ENCODE data around the gene OSM. TPM values are rescaled to one million over a fixed set of nuclear protein-coding genes. Genes with fewer than 3 reads are reported as not detected.

The OSM gene
- total and polyA plus RNA-seq, 4 donors, result 0.09 to 0.84 (median 0.25) TPM; not detected in 1

- H3K27me3 ChIP-seq (ENCODE audit: control insufficient read depth in 4 of 4, insufficient read depth in 4 of 4, low read length in 3 of 4), result no peaks in the 10 kb centered on the region
- no peak overlapping the region for H3K9ac ChIP-seq (ENCODE audit: low read depth in 1 of 2, low read length in 2 of 2)
- peak overlapping the region in 1 of 2 donors; percentile 55 for H3K27ac ChIP-seq (ENCODE audit: low read depth in 1 of 2, low read length in 2 of 2)
- no peak for TF ChIP-seq ZBTB33 (IDR thresholded peaks at IDR 0.05)
- no peak for TF ChIP-seq SP1 (IDR thresholded peaks at IDR 0.05)
- TF ChIP-seq YY1 (IDR thresholded peaks at IDR 0.05), result no peak
- no peak for TF ChIP-seq FOXA2 (IDR thresholded peaks at IDR 0.05)
- TF ChIP-seq RAD21 (IDR thresholded peaks at IDR 0.05), result no peak
- TF ChIP-seq NR2F2 (IDR thresholded peaks at IDR 0.05), result no peak
- no peak for TF ChIP-seq CTCF (IDR thresholded peaks at IDR 0.05; ENCODE audit: low read depth, low read length, missing input control)
- no peak for TF ChIP-seq RXRA (IDR thresholded peaks at IDR 0.05)
- no peak for TF ChIP-seq TAF1 (conservative IDR thresholded peaks at IDR 0.05)
- no peak for TF ChIP-seq REST (IDR thresholded peaks at IDR 0.05)
- H3K9me3 ChIP-seq (ENCODE audit: control insufficient read depth in 4 of 4, low read length in 3 of 4), result no peaks in the 10 kb centered on the region
- H3K4me1 ChIP-seq (ENCODE audit: control insufficient read depth in 4 of 4, insufficient read depth in 4 of 4, low read length in 3 of 4), result no peaks in the 10 kb centered on the region
- H3K36me3 ChIP-seq (ENCODE audit: control insufficient read depth in 4 of 4, insufficient read depth in 3 of 4, low read depth in 1 of 4, low read length in 3 of 4), result no peaks in the 10 kb centered on the region
- no peak overlapping the region for H3K4me3 ChIP-seq (ENCODE audit: low read depth in 1 of 3, low read length in 3 of 3)
- WGBS, result 77% methylated on average over 16 of the region's 16 CpGs
- DNase-seq (ENCODE audit: low spot score), result no peak
Observed at GRCh38 chr22:30270832-30271231, 4.2 kb upstream of the OSM start.

- Histone ChIP-seq H3K27ac (ENCODE audit: low read depth in 1 of 2, low read length in 2 of 2) (no peak overlapping the region), H3K4me1 (ENCODE audit: control insufficient read depth in 4 of 4, insufficient read depth in 4 of 4, low read length in 3 of 4) (no peaks in the 10 kb centered on the region), H3K9me3 (ENCODE audit: control insufficient read depth in 4 of 4, low read length in 3 of 4) (no peaks in the 10 kb centered on the region), H3K36me3 (ENCODE audit: control insufficient read depth in 4 of 4, insufficient read depth in 3 of 4, low read depth in 1 of 4, low read length in 3 of 4) (no peaks in the 10 kb centered on the region), H3K9ac (ENCODE audit: low read depth in 1 of 2, low read length in 2 of 2) (no peak overlapping the region), H3K27me3 (ENCODE audit: control insufficient read depth in 4 of 4, insufficient read depth in 4 of 4, low read length in 3 of 4) (no peaks in the 10 kb centered on the region), H3K4me3 (ENCODE audit: low read depth in 1 of 3, low read length in 3 of 3) (no peak overlapping the region)
- TF ChIP-seq GABPA (IDR thresholded peaks at IDR 0.05 in 1 of 2, conservative IDR thresholded peaks at IDR 0.05 in 1 of 2), result no peak
- TF ChIP-seq REST (IDR thresholded peaks at IDR 0.05), result no peak
- TF ChIP-seq EGR1 (IDR thresholded peaks at IDR 0.05; ENCODE audit: low read depth in 2 of 2), result no peak
- DNase-seq (ENCODE audit: low spot score), result no peak
- 91% methylated on average over 8 of the region's 8 CpGs for WGBS
Observed at GRCh38 chr22:30268331-30268730, 1.7 kb upstream of the OSM start.

Measured in liver (tissue), 9 donors.